GM19240 (cell line): ENCODE data around the gene ARHGEF38.

Source experiments
- DNase-seq: peaks from one replicate; pipeline ENCODE4 v3.0.0; 2011; ENCODE audit warnings: low spot score; ENCODE audit not compliant: insufficient read length

ARHGEF38 gene

DNA sequence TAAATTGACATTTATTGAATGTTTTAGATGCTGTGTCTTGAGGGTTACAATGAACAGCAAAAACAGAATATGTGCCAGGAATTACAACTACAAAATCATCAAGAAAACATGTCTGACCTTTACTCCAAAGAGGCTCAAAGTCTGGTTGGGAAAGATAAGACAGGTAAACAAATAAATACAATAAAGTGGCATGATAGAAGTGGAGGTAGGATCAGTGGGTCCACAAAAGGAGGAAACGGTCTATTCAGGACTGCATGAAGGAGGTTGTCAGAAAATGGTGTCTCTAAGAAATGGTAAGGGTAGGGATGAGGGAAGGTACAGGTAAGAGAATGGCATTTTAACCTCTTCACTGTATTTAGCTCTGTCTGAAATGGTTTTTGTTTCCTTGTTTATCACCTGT lies 3.8 kb downstream of the ARHGEF38 start:
- DNase-seq, result no peak

DNA sequence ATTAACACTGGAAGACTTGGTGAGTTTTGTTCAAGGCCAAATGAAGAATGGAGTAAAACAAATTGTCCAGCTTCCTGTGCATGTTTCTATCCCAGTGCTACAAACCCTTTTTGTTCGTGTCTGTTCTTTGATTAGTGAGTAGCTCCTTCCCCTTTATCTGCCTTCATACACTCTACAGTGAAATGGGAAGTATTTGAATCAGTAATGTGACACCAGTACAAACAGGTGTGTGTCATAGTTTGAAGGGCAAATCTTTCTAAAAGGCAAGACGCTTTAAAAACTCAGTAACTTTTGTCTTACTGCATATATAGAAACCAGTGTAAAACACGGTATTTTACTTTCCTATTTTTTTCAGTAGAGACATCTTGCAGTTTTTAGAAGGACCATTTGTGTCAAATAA lies 5.9 kb downstream of the ARHGEF38 start:
- DNase-seq, result no peak

- no peak for DNase-seq
These were observed 8.0 kb downstream of the ARHGEF38 start for GRCh38 chr4:105560421-105560848.

DNA sequence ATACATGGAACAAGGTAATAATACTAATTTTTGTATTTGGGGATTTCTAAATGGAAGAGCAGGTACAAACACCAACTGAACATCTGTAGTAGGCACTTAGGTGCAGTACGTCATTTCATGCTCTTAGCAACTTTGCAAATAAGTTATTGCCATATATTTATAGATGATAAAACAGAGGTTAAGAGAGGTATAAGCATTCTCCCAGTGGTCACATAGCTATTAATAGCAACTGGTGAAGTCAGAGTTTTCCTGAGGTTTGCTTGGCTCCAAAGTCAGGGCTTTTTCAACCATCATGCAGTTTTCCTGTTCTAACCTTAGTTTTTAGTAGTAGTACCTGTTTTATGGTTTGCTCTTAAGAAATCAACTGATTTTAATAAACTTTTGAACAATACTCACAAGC lies 10.9 kb downstream of the ARHGEF38 start:
- DNase-seq, result no peak

- no peak for DNase-seq
These were observed 16.2 kb downstream of the ARHGEF38 start for GRCh38 chr4:105568584-105568983.

- DNase-seq, result no peak
These were observed 16.8 kb downstream of the ARHGEF38 start for GRCh38 chr4:105569057-105569865.

GRCh38 chr4:105569866-105570236 lies 17.4 kb downstream of the ARHGEF38 start:
- DNase-seq, result no peak

DNA sequence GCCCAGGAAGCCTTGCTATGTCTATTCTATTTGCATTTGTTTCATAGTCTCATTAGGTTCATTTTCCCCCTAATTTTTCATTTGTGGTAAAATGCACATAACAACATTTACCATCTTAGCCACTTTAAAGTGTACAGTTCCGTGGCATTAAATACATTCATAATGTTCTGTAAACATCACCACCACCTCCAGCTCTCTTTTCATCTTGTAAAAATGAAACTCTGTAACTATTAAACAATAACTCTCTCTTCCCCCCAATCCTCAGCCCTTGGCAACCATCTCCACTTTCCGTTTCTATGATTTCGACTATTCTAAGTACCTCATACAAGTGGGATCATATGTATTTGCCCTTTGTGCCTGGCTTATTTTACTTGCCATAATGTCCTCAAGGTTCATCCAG lies 19.9 kb downstream of the ARHGEF38 start:
- DNase-seq, result no peak

- DNase-seq, result no peak
These were observed 34.4 kb downstream of the ARHGEF38 start for GRCh38 chr4:105586638-105587328.

DNA sequence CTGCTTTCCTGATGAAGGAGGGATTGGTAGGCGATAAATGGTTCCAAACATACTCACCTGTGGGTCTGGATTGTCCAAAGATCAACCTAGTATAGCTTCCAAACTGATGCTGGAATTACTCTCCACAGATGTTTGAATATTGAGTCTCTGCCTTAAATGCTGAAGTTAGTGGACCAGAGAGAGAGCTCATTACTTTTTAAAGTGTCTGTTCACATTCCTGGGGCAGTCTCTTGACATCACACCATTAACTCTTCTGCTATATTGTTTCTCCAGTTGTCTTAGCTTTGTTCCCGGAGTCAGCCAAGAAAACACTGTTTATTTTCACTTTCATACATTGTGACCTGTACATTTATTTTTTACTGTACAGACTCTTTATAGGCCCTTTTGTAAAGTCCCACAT lies 35.4 kb downstream of the ARHGEF38 start:
- DNase-seq, result no peak

DNA sequence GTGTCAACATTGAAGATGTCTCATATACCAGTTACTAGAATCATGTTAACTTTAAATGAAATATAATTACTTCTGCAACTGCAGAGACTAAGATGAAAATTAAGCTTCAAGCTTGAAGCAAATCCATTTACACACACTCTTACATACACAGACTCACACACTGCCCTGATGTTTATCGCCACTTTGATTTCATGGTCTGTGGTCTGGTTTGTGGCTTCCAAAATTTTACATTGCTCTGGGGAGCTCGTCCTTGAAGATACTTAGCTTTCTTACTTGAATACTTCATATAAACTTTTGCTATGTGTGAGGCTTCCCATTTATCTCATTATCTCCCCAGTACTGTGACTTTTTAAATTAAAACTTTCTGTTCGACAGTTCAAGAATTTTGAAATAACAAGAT lies 35.8 kb downstream of the ARHGEF38 start:
- no peak for DNase-seq

DNA sequence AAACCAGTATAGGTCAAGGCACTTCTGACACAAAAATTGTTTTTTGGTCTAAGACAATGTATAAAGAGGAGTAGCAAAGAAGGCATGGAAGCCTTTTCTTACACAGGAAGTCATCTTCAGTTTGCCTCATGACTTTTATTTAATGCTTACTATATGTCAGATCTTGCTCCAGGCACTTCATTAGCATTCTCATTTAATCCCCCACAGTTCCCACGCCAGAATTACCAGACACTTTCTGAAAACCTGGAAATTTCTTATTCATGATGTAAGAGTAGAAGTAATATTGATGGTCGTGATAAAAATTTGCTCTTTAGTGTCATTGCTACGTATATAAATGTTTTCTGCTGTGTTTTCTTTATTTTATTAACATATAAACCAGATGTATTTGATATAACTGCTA lies 39.2 kb downstream of the ARHGEF38 start:
- DNase-seq, result no peak

- DNase-seq, result peak; percentile 1
These were observed 41.9 kb downstream of the ARHGEF38 start for GRCh38 chr4:105594099-105595010.

- no peak for DNase-seq
These were observed 44.3 kb downstream of the ARHGEF38 start for GRCh38 chr4:105596684-105597083.

- DNase-seq, result no peak
These were observed 45.6 kb downstream of the ARHGEF38 start for GRCh38 chr4:105598052-105598451.

DNA sequence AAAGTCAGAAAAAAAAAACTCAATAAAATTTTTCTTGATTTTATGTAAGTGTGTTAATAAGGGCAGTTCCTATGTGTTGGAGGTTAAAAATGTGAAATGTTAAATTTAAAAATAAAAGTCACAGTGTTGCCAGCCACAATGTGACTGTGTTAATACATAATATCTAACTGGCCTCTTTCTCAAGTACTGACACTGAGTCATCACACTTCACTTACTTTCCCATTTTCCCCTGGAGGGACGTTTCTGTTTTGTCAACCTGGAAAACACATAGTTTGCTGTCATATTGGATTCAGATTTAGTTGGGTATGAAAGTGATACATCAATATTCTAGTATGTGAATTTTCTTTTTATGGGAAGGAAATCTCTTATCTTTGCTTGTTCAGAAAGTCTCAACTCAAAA lies 46.4 kb downstream of the ARHGEF38 start:
- DNase-seq, result no peak

GRCh38 chr4:105599482-105599881 lies 47.1 kb downstream of the ARHGEF38 start:
- DNase-seq, result no peak

GRCh38 chr4:105599932-105600655 lies 47.7 kb downstream of the ARHGEF38 start:
- DNase-seq, result no peak

DNA sequence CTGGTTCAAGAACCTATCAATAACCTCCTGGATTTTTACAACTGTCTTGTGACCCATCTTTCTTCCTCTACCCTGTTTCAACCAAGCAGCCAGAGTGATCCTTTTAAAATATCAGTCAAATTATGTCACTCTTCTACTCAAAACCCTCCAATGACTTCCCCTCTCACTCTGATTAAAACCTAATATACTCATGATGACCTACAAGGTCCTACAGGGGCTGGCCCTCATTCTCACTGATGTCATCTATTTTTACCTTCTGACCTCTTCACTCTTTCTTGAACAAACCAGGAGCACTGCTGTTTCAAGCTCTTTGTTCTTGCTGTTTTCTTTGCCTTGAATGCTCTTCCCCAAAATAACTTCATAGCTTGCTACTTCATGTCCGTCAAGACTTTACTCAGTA lies 48.5 kb downstream of the ARHGEF38 start:
- DNase-seq, result no peak

GRCh38 chr4:105601406-105601805 lies 49.0 kb downstream of the ARHGEF38 start:
- DNase-seq, result no peak

GRCh38 chr4:105603158-105603557 lies 50.7 kb downstream of the ARHGEF38 start:
- DNase-seq, result no peak
